AG04450 (cell line): ENCODE results near the gene TTPAL. TPM values are rescaled to one million over a fixed set of nuclear protein-coding genes. Genes with fewer than 3 reads are reported as not detected.

ENCODE experiments used
- CTCF ChIA-PET: fragments of 300-600, 350-600 bp; formaldehyde crosslinking; extraction: SDS; loops from one replicate; lab custom pipeline; 2022; ENCODE audit warnings: antibody characterized with exemption, inconsistent platforms; lab: Charles Lee
- POLR2A ChIA-PET: fragments of 350-600 bp; formaldehyde crosslinking; extraction: SDS; loops from one replicate; lab custom pipeline; 2021; ENCODE audit warnings: antibody characterized with exemption, inconsistent platforms; lab: Yijun Ruan, JAX
- DNase-seq: peaks from one replicate; pipeline ENCODE4 v3.0.0-alpha.2; 2011; ENCODE audit warnings: low read depth, low spot score
- H3K27ac ChIP-seq: one replicate; pipeline ENCODE4 v1.5.1; 2012; ENCODE audit warnings: low read depth, low read length, control low read depth
- H3K27me3 ChIP-seq: one replicate; pipeline ENCODE4 v1.6.0; 2012; ENCODE audit warnings: low read length; ENCODE audit not compliant: control insufficient read depth, insufficient read depth
- H3K4me3 ChIP-seq: 2 replicates; pipeline ENCODE4 v1.5.1; 2011; ENCODE audit warnings: mild to moderate bottlenecking, low read depth, low read length, control low read depth
- H3K9me3 ChIP-seq: 2 replicates; pipeline ENCODE4 v1.5.1; 2012; ENCODE audit warnings: low read length; ENCODE audit not compliant: control insufficient read depth, insufficient read depth
- CTCF ChIP-seq: IDR thresholded peaks from 2 replicates; pipeline ENCODE4 v1.5.1; 2011; ENCODE audit warnings: low read depth, low read length, control low read depth, inconsistent platforms
- polyA plus RNA-seq: library from polyadenylated mRNA; depleted of rRNA; stranded (reverse); fragments of >200 nt; gene quantifications from 2 replicates; pipeline ENCODE4 v1.2.3, GENCODE V29; 2011

The TTPAL gene
- polyA plus RNA-seq, 1 experiment: 11.2 TPM

- no peak for DNase-seq
- Histone ChIP-seq H3K27ac (no peak overlapping the region), H3K27me3 (no peaks in the 10 kb centered on the region), H3K4me3 (peak overlapping the region; percentile 96), H3K9me3 (no peaks in the 10 kb centered on the region)
- TF ChIP-seq CTCF: no peak
- ChIA-PET CTCF (interaction anchor here (0.5 to 1.9 kb wide), 4 partner anchors 133 to 211 kb away, joined by 4 to 10 read pairs (median 4); partner anchors contain the start of gene FITM2), POLR2A (interaction anchor here (0.5 to 0.6 kb wide), 2 partner anchors 434 to 885 kb away, joined by 3 to 4 read pairs; partner anchors contain the start of gene IFT52)
These were observed 341 bp upstream of the TTPAL start for GRCh38 chr20:44475372-44475693.

- no peaks in the 10 kb centered on the region for H3K9me3 ChIP-seq
- ChIA-PET CTCF (no interaction called here), POLR2A (no interaction called here)
- DNase-seq: no peak
- no peak for TF ChIP-seq CTCF
- no peak overlapping the region; the same call in 1 of the 2 replicates for H3K4me3 ChIP-seq
- H3K27ac ChIP-seq: no peak overlapping the region
- H3K27me3 ChIP-seq: no peaks in the 10 kb centered on the region
These were observed 1.5 kb downstream of the TTPAL start for GRCh38 chr20:44477151-44477550.

DNA sequence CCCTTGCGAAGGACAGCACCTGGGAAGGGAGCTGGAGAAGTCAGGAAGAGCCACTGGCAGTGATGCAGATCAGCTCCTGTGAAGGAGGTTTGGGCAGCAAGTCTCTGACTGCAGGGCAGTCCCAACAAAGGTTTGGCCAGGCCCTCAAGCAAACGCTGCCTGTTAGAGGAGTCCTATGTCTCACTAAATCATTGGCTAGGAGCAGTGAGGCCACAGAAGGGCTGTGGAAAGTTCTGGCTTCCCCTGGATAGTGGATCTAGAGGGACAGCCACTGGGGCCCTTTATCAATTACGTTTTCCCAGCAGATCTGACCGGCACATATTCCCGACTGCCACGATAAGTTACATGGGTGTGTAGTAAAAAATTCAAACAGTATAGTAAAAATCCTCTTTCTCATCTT, 2.5 kb downstream of the TTPAL start:
- CTCF ChIA-PET: no interaction called here
- POLR2A ChIA-PET: no interaction called here

GRCh38 chr20:44479643-44480042, 4.0 kb downstream of the TTPAL start:
- no peak for TF ChIP-seq CTCF
- Histone ChIP-seq H3K27ac (no peak overlapping the region), H3K27me3 (no peaks in the 10 kb centered on the region), H3K4me3 (no peak overlapping the region), H3K9me3 (no peaks in the 10 kb centered on the region)
- CTCF ChIA-PET: no interaction called here
- no peak for DNase-seq
- POLR2A ChIA-PET: no interaction called here

More for the DNA sequence above, 2.5 kb downstream of the TTPAL start:
- Histone ChIP-seq H3K9me3 (no peaks in the 10 kb centered on the region), H3K27me3 (no peaks in the 10 kb centered on the region), H3K27ac (no peak overlapping the region), H3K4me3 (no peak overlapping the region)
- DNase-seq: no peak
- no peak for TF ChIP-seq CTCF

DNA sequence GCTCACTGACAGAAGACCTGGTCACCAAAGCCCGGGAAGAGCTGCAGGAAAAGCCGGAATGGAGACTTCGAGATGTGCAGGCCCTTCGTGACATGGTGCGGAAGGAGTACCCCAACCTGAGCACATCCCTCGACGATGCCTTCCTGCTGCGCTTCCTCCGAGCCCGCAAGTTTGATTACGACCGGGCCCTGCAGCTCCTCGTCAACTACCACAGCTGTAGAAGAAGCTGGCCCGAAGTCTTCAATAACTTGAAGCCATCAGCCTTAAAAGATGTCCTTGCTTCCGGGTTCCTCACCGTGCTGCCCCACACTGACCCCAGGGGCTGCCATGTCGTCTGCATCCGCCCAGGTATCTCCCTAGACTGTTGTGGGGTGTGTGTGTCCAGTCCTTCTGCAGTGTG, 4.4 kb downstream of the TTPAL start:
- H3K9me3 ChIP-seq: no peaks in the 10 kb centered on the region
- TF ChIP-seq CTCF: no peak
- ChIA-PET POLR2A (no interaction called here), CTCF (no interaction called here)
- no peaks in the 10 kb centered on the region for H3K27me3 ChIP-seq
- H3K4me3 ChIP-seq: no peak overlapping the region
- no peak for DNase-seq
- H3K27ac ChIP-seq: no peak overlapping the region
